NCI-H82 treated with DMSO at 0.1 percent for 48 hours (cell line): Measurements from ENCODE around the gene ZNF429.
"Not testable (repeated sequence)": the region's sequence is repeated elsewhere in the genome, so short reads cannot be mapped to it uniquely, and the experiment has no call there.

Experiments
- DNase-seq: peaks from one replicate; lab custom pipeline; 2025; ENCODE audit not compliant: unreplicated experiment; lab: John Stamatoyannopoulos, UW

ZNF429 gene

DNA sequence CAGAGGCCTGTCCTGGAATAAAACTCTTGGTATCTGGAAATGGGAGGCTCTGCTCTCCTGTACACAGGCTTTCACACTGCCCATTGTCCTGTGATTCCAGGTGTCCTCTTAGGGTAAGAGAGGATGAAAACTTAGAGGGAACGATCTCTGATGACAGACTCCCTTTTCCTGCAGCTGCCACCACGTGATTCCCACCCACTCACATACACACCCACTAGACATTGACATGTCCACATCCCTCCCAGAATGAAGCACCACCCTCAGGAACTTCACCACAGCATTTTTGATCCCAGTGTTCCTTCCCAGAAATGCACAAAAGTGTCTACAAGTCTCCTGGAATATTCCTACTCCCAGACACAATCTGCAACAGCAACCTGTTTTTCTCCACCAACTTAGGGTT, 8.2 kb downstream of the ZNF429 start:
- no peak for DNase-seq

DNA sequence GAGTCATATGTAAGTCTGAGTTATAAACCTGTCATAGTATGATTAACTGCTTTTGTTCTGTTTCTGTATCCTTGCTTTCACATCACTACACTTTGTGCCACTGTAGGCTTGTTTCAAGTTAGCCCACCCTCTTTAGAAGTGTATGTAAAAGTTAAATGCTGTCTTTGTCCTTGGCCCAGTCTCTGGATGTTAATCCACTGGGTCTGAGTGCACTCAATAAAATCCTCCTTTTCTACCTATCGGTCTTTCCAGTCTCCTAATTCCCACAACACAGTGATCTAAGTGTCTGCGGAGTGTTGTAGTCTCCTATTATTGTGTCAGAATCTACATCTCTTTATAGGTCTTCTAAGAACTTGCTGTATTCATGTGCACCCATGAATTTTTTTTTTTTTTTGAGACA, 14.1 kb downstream of the ZNF429 start:
- DNase-seq = no peak

DNA sequence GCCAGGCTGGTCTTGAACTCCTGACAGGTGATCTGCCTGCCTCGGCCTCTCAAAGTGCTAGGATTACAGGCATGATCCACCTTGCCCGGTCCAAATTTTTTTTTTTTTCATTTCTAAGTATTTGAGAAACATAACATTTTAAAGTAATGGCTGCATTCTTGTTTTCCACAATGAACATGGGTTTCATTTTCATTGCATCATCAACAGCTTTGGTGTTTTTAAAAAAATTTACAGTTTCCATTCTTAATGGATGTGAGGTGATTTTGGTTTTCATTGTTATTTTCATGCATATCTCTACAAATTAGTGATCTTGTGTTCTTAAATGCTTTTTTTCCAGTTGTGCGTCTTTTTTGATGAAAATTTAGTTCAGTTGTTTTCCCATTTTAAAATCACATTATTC, 27.5 kb downstream of the ZNF429 start:
- no peak for DNase-seq

DNA sequence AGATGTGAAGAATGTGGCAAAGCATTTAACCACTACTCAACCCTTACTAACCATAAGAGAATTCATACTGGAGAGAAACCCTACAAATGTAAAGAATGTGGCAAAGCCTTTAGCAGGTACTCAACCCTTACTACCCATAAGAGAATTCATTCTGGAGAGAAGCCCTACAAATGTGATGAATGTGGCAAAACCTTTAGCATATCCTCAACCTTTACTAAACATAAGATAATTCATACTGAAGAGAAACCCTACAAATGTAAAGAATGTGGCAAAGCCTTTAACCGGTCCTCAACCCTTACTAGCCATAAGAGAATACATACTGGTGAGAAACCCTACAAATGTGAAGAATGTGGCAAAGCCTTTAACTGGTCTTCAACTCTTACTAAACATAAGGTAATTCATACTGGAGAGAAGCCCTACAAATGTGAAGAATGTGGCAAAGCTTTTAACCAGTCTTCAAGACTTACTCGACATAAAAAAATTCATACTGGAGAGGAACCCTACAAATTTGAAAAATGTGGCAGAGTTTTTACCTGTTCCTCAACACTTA, 31.4 kb downstream of the ZNF429 start:
- DNase-seq = not testable (repeated sequence)

DNA sequence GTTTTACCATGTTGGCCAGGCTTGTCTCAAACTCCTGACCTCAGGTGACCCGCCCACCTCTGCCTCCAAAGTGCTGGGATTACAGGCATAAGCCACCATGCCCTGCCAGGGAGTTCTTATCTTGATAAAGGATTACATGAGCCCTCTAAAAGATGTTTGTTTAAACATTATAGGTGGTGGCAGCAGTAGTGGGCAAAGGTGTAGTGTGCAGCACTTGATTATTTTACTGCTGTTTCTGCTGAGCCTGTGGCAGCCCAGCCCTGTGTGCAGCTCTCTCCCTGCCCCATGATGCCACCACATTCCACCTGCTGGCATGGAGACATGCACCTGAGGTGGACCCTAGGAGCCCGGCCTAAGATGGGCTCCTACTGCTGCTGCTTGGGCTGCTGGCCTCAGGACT, 54.0 kb downstream of the ZNF429 start:
- DNase-seq = no peak

DNA sequence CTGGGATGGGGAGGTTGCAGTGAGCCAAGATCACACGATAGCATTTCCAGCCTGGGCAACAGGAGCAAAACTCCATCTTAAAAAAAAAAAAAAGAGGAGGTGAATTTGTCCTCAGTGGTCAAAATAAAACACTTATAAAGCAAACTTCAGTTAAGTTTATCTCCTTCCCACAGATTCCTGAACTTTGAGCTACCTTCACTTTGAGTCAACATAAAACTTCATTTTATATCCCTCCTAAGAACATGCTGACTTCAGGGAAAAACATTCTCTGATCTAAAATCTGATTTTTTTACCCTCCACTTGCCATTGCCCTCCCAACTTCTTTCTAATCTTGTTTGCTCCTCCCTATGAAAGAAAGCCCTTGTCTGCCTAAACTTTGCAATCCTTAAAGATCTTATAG, 59.0 kb downstream of the ZNF429 start:
- DNase-seq = no peak

DNA sequence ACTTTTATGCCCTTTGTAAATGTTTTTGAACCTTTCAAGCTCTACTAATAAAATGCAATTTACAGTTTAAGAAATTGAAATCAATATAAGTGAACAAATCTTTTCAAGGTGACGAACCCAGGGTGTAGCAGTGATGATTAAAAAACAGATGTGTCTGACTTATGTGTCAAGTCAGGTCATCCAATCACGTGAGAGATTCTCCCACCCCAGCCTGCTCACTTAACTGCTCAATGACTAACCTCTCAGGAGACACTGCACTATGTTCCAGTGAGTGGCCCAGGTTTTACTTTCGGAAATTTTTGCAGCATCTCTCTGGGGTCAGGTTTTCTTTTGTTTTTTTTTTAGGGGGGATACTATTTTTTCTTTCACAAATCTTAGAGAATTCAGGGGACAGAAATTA, 60.7 kb downstream of the ZNF429 start:
- no peak for DNase-seq

DNA sequence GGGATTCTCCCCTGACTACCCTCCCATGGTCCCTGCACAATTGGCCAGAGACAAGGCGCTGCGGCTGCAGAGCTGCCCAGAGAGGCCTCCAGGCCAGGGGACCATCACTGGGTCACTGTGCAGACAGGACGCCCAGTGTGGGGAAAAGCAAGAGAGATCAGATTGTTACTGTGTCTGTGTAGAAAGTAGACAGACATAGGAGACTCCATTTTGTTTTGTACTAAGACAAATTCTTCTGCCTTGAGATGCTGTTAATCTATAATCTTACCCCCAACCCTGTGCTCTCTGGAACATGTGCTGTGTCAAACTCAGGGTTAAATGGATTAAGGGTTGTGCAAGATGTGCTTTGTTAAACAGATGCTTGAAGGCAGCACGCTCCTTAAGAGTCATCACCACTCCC, 62.4 kb downstream of the ZNF429 start:
- DNase-seq = peak; percentile 11

DNA sequence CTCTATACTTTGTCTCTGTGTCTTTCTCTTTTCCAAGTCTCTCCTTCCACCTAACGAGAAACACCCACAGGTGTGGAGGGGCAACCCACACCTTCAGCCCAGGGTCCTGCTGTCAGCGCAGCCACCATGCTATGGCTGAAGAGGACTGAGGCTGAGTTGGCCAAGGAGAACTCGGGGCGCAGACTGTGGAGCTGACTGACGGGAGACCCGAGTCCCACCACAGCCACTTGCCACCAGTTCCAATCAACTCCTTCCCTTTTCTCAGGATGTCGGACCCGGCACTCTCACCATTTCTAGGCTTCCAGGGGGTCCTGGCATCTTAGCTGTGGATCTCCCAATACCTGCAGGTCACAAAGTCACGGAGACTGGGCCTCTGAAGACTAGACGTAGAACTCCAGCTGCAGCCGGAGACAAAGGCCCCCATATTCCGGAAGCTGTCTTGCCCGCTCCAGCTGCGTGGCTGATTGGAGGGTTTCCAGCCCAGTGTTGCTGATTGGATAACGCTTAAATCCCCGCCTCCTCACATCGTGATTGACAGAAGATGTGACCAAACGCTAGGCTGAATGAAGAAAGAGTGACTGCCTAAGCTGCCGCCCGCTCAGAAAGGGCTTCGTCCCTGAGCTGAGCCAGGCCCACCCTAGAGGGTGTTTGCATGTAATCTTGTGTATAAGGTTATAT, 63.6 kb downstream of the ZNF429 start:
- no peak for DNase-seq

DNA sequence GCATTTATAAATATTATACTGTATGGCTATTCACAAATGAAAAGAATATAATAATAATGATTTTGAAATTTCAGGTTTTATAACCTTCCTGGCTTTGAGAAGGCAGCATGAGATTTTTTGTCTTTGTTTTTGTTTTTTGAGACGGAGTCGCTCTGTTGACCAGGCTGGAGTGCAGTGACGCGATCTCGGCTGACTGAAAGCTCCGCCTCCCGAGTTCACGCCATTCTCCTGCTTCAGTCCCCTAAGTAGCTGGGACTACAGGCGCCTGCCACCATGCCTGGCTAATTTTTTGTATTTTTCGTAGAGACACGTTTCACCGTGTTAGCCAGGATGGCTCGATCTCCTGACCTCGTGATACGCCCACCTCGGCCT, 64.1 kb downstream of the ZNF429 start:
- DNase-seq = no peak

DNA sequence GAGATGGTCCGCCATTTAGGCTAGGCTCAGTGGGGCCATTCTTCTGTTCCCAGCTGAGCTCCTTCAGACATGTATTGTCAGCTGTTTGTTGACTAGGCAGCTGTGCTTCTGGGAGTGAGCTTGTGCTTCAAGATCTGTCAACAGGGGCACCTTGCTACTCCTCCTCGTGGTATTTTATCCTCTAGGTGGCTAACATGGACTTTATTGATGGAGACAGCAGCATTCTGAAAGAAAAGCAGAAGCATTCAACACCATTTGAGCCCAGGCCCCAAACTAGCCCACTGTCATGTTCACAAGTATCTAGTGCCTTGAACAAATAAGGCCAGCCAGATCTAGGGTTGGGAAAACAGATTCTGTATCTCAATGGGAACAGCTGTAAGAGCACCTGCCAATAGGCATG, 65.9 kb downstream of the ZNF429 start:
- DNase-seq = no peak

DNA sequence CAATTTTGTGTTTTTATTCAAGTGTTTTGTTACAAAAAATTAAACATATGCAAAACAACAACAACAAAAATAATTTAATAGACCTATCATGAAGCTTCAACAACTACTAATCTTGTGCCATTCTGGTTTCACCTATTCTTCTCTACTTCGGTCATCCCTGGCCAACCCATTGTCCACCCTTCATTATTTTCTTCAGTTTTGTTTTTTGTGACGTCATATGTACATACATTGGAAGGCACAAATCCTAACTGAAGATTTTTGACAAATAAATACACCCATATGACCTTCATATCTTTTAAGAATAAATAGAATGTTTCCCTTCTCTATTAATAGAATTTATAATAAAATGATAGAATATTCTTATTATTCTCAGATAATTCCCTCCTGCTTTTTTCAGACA, 69.2 kb downstream of the ZNF429 start:
- DNase-seq = no peak

DNA sequence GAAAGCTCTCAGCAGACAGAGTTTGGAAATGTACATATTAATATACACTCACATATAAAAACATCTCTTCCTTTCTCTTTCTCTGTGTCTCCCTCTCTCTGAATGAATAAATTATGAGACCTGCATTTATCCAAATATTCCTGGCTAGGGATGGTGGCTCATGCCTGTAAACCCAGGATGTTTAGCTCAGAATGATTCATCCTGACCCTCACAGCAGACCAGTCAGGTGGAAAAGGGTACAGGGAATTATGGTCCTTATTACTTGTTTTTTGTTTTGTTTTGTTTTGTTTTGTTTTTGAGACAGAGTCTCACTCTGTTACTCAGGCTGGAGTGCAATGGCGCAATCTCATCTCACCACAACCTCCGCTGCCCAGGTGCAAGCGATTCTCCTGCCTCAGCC, 71.1 kb downstream of the ZNF429 start:
- no peak for DNase-seq

DNA sequence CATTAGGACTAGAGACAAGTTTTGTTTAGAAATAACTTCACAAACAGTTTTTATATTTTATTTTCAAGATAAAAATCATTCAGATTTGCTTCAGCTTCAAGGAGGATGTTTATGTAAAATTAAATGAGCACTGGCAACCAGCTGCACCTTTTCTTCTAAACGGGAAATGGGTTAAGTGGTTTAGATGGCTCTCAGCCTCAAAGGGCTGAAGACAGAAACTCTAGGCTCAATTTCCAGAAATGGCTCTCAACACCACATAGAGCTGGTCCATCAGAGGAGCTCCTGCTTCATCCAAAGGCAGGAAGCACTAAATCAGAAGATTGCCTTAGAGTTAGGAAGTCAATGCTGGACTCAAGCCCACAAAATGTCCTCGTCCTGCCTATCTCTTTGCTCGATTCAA, 74.7 kb downstream of the ZNF429 start:
- DNase-seq = no peak

DNA sequence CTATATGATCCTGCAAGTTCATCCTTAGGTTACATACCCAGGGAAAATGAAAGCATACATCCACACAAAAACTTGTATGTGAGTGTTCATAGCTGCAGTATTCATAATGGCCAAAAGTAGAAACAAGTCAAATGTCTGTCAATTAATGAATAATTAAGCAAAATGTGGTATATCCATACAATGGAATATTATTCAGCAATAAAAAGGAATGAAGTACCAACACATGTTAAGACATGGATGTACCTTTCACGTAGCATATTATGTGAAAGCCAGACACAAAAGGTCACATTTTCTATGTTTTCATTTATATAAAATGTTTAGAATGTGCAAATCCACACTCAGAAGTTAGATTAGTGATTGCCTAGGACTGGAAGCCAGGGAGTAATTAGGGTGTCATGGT, 75.4 kb downstream of the ZNF429 start:
- no peak for DNase-seq

DNA sequence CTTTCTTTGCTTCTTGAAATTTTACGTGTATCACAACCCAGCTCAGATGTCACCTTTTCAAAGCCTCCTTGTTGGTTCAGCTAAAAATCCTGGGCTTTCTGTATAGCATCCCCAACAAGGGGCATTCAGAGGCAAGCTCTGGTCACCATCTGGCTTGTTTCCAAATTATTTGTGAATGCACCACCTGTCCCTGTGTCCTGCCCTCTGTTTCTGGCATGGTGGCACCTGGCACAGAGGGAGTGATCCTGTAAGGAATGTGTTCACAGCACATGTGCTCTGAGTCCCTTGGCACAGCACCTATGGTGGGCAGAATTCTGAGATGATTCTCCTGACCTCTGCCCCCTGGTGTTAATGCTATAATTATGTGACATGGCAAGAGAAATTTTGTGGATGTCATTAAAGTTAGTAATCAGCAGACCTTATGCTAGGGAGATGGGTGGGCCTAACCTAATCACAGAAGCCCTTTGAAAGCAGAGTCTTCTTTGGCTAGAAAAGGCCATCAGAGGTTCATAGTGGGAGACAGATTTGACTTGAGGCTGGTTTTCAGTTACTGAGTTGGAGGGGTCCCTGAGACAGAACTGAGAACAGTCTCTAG, 76.3 kb downstream of the ZNF429 start:
- DNase-seq = no peak

DNA sequence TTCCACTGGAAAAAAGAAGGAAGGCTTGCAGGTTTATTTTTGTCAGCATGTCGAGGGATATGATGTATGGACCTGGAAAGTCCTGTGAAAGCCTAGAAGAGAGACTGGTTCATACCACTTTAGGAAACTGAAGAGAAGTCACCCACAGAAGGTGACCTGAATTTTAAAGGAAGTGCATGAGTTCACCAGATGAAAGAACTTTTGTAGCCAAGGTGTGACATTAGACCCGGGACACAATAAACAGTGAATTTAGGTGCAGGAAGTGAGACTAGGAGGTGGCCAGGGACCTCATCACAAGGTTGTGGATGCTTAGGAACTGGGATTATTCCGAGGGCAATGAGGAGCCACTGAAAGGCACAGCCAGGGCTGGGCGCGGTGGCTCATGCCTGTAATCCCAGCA, 79.1 kb downstream of the ZNF429 start:
- DNase-seq = no peak

DNA sequence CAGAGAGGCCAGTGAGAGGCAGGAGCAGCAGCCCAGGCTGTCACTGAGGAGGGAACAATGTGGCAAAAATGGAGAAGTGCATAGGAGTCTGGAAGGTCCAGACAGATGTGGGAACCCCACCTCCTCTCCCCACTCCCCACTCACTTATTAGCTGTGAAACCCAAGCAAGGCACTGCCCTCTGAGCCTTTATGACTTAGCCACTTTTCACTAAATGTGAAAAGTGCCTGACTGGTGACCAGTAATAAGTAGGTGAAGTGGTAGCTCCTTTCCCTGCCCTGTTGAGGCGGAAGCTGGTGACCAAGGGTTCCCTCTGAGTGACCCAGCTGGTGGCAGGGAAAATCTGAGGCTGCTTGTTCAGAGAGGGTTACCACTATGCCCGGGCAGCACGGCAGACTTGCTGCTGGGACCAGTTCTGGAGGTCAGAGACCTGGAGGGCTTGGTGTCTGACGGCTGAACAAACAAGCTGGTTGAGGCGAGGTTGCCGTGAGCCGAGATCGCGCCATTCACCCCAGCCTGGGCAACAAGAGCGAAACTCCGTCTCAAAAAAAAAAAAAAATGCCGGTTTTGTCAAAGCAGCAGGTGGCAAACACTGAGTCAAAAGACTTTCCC, 80.0 kb downstream of the ZNF429 start:
- no peak for DNase-seq

DNA sequence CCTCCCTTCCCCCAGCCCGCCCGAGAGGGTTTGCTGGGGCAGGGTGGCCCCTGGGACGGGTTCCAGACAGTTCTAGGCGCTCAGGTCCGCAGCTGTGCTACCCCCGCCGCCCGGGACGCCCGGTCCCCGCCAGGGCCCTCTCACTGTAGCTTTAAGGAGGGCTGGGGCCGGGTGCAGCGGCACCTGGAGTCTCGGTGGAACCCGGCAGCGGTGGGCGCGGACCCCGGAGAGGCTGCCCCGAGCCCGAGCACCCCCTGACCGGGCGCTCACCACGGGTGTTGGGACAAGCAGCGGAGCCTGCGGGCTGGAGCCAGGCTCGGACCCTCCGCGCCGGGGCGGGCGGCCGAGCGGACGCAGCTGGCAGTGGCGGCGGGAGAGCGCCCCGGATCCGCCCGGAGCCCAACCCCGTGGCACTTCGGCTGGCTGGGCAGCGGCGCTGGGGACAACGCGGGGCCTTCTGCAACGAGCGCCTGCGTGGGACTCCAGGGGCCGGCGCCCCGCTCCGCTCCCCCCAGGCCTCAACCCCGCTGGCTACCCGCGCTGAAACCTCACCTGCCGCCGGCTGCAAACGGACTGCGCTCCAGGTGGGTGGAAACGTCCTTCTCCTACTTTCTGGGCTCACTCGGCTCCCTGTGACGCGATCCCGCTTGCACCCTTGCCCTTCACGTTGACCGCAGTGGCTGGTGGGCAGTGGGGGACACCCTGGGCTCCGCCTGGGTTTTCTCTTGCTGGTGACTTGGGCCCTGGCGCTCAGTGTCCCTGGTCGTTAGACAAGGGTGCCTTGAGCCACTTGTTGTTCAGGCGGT, 81.1 kb downstream of the ZNF429 start:
- DNase-seq = no peak

DNA sequence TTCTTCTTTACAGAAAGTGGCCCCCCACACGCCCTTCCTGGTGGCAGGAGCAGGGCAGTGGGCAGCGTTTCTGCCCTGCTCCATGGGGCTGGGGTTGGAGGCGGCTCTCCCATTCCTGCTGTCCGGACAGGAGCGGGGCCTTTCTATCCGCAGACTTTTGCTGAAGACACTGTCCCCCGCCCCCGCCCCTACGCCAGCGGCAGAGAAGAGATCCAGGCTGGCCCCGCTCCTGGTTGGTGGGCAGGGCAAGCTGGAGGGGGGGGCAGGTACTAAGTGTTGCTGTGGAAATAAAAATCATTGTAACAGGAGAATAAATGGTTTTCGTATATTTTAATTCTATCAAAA, 81.7 kb downstream of the ZNF429 start:
- DNase-seq = no peak

DNA sequence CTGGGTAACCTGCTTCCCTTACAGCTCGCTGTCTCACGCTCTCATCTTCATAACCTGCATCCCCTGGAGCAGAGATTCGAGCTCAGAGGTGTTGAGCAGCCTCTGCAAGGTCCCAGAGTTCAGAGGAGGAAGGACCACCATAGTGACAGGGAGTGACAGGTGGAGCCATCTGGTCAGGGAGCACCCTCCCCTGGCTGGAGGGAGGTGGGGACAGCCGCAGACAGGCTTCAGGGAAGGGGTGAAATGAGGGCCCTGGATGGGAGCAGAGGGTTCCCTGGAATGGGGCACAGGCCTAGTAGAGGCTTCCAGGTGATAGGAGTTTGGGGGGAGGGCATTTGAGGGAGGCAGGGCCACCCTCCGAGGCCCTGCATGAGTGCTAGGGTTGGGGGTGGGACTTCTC, 82.1 kb downstream of the ZNF429 start:
- DNase-seq = no peak

DNA sequence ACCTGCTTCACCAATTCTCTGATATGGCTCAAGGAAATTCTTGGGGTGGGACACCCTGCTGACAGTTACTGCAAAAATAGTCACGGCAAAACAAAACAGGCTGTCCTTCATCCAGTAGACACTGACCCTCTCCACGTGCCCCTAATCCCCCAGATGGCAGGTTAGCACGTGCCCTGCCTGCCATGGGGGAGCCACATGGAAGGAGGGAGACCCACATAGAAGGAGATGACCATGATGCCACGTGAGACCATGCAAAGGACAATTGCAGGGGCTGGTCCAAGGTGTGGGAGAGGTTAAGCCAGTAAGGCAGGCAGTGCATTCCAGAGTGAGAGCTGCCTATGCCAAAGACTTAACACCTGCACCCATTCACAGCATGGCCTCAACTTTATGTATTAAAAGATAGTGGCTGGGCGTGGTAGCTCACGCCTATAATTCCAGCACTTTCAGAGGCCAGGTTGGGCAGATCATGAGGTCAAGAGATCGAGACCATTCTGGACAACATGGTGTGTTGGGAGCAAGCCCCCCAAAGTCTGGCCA, 82.7 kb downstream of the ZNF429 start:
- DNase-seq = no peak
